ENCODE results near the gene RTN4RL1.

DNA sequence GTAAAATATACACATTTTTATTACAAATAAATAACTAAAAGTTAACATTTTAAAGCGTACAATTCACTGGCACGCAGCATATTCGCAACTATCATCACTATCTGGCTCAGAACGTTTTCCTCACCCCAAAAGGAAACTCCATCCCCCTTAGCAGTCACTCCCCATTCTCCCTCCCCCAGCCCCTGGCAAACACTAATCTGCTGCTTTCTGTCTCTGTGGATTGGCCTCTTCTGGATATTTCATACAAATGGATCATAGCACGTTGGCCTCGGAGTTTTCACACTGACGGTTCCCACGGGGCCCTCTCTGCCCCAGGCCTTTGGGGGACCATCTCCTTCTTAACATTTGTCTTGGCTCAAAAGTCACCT lies 64.6 kb downstream of the RTN4RL1 start:
- TF ChIP-seq ZBTB7A (CRISPR knock-in tag; IDR thresholded peaks at IDR 0.05), result no peak
- no peak for TF ChIP-seq POLR2A (IDR thresholded peaks at IDR 0.05; ENCODE audit: insufficient read depth in 1 of 2, low read depth in 2 of 2, low read length in 2 of 2)
- TF ChIP-seq, protein P1, sequence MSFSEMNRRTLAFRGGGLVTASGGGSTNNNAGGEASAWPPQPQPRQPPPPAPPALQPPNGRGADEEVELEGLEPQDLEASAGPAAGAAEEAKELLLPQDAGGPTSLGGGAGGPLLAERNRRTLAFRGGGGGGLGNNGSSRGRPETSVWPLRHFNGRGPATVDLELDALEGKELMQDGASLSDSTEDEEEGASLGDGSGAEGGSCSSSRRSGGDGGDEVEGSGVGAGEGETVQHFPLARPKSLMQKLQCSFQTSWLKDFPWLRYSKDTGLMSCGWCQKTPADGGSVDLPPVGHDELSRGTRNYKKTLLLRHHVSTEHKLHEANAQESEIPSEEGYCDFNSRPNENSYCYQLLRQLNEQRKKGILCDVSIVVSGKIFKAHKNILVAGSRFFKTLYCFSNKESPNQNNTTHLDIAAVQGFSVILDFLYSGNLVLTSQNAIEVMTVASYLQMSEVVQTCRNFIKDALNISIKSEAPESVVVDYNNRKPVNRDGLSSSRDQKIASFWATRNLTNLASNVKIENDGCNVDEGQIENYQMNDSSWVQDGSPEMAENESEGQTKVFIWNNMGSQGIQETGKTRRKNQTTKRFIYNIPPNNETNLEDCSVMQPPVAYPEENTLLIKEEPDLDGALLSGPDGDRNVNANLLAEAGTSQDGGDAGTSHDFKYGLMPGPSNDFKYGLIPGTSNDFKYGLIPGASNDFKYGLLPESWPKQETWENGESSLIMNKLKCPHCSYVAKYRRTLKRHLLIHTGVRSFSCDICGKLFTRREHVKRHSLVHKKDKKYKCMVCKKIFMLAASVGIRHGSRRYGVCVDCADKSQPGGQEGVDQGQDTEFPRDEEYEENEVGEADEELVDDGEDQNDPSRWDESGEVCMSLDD (CRISPR knock-in tag; IDR thresholded peaks at IDR 0.05; ENCODE audit: borderline replicate concordance), result no peak

Measured in HepG2 (cell line).